NT2/D1 (cell line): ENCODE measurements around the gene AGGF1.

Experiments used
- SUZ12 ChIP-seq: IDR thresholded peaks from 2 replicates; pipeline ENCODE4 v1.6.1; 2011; ENCODE audit not compliant: insufficient read length, insufficient read depth; ENCODE audit errors: extremely low read depth
- YY1 ChIP-seq: IDR thresholded peaks from 2 replicates; pipeline ENCODE4 v1.6.1; 2011; ENCODE audit not compliant: insufficient read length, insufficient read depth
- ZNF274 ChIP-seq: IDR thresholded peaks from 2 replicates; pipeline ENCODE4 v1.6.1; 2011; ENCODE audit warnings: mild to moderate bottlenecking, low read depth, low read length

GRCh38 chr5:77017668-77018067 lies 12.5 kb upstream of the AGGF1 start:
- no peak for TF ChIP-seq YY1
- no peak for TF ChIP-seq ZNF274
- TF ChIP-seq SUZ12, result no peak
